HG03045 (cell line): Measurements from ENCODE around the gene PCDHA12.
"Not testable (repeated sequence)": the region's sequence is repeated elsewhere in the genome, so short reads cannot be mapped to it uniquely, and the experiment has no call there.

ENCODE experiments used
- ATAC-seq: cut with Tn5 transposase; IDR thresholded peaks from one replicate; pipeline ENCODE4 v1.9.1; 2021; ENCODE audit warnings: mild to moderate bottlenecking, moderate library complexity; ENCODE audit not compliant: unreplicated experiment

Gene PCDHA12

GRCh38 chr5:140857177-140857986 lies 17.7 kb upstream of the PCDHA12 start:
- ATAC-seq, result no peak

GRCh38 chr5:140857987-140858240 lies 17.2 kb upstream of the PCDHA12 start:
- ATAC-seq, result no peak

- ATAC-seq, result no peak
Observed at GRCh38 chr5:140862441-140863295, 12.4 kb upstream of the PCDHA12 start.

GRCh38 chr5:140868721-140869554 lies 6.2 kb upstream of the PCDHA12 start, which contains the start of gene PCDHA11:
Gene PCDHA11 (plus strand): TSS chr5:140868957. CDS start chr5:140869104, 147 bp downstream.
- ATAC-seq, result no peak

GRCh38 chr5:140869555-140869886 lies 5.6 kb upstream of the PCDHA12 start:
- ATAC-seq, result no peak

- no peak for ATAC-seq
Observed at GRCh38 chr5:140870221-140871201, 4.6 kb upstream of the PCDHA12 start.

GRCh38 chr5:140876541-140877261 lies 1.6 kb downstream of the PCDHA12 start:
- not testable (repeated sequence) for ATAC-seq

GRCh38 chr5:140877262-140877581 lies 2.1 kb downstream of the PCDHA12 start:
- ATAC-seq, result no peak

- ATAC-seq, result no peak
Observed at GRCh38 chr5:140881889-140882590, 6.9 kb downstream of the PCDHA12 start, which contains the start of gene PCDHA13. Gene PCDHA13 (plus strand): TSS chr5:140882124. CDS start chr5:140882269, 145 bp downstream.

- ATAC-seq, result no peak
Observed at GRCh38 chr5:140882591-140882899, 7.4 kb downstream of the PCDHA12 start.

- no peak for ATAC-seq
Observed at GRCh38 chr5:140883373-140883772, 8.3 kb downstream of the PCDHA12 start.

GRCh38 chr5:140883927-140884697 lies 9.0 kb downstream of the PCDHA12 start:
- ATAC-seq, result no peak

- no peak for ATAC-seq
Observed at GRCh38 chr5:140916325-140916724, 41.2 kb downstream of the PCDHA12 start.

GRCh38 chr5:140923601-140924000 lies 48.5 kb downstream of the PCDHA12 start:
- ATAC-seq, result no peak

GRCh38 chr5:140925806-140926442 lies 50.8 kb downstream of the PCDHA12 start, which contains the start of gene PCDHAC1:
Gene PCDHAC1 (plus strand): TSS chr5:140926299. CDS start chr5:140926893, 594 bp downstream.
- no peak for ATAC-seq

- no peak for ATAC-seq
Observed at GRCh38 chr5:140926443-140927227, 51.5 kb downstream of the PCDHA12 start.

- no peak for ATAC-seq
Observed at GRCh38 chr5:140927228-140927573, 52.1 kb downstream of the PCDHA12 start.
